GM21367 (cell line): ENCODE measurements around the gene ZNF500.
"Not testable (repeated sequence)": the region's sequence is repeated elsewhere in the genome, so short reads cannot be mapped to it uniquely, and the experiment has no call there.

Experiments used
- ATAC-seq: cut with Tn5 transposase; IDR thresholded peaks from one replicate; pipeline ENCODE4 v1.9.1; 2021; ENCODE audit not compliant: unreplicated experiment

ZNF500 gene

GRCh38 chr16:4796982-4797804, 30.2 kb upstream of the ZNF500 start:
- no peak for ATAC-seq

GRCh38 chr16:4795828-4796572, 29.0 kb upstream of the ZNF500 start:
- ATAC-seq: no peak

- no peak for ATAC-seq
Observed at GRCh38 chr16:4795181-4795827, 28.3 kb upstream of the ZNF500 start, which contains the start of gene SMIM22. SMIM22 (plus strand) TSS chr16:4795369; CDS start chr16:4795735, 366 bp downstream.

GRCh38 chr16:4792951-4793513, 26.1 kb upstream of the ZNF500 start:
- no peak for ATAC-seq

- ATAC-seq: no peak
Observed at GRCh38 chr16:4790871-4791270, 23.9 kb upstream of the ZNF500 start.

GRCh38 chr16:4790261-4790660, 23.3 kb upstream of the ZNF500 start:
- no peak for ATAC-seq

GRCh38 chr16:4788910-4789309, 21.9 kb upstream of the ZNF500 start:
- no peak for ATAC-seq

- ATAC-seq: no peak
Observed at GRCh38 chr16:4788489-4788889, 21.5 kb upstream of the ZNF500 start.

- ATAC-seq: no peak
Observed at GRCh38 chr16:4787627-4788482, 20.9 kb upstream of the ZNF500 start, which contains the start of gene SEPTIN12. SEPTIN12 (minus strand) TSS chr16:4788345; CDS start chr16:4787645, 700 bp downstream.

GRCh38 chr16:4787068-4787467, 20.1 kb upstream of the ZNF500 start:
- ATAC-seq: no peak

GRCh38 chr16:4785758-4786433, 18.9 kb upstream of the ZNF500 start:
- no peak for ATAC-seq

- ATAC-seq: not testable (repeated sequence)
Observed at GRCh38 chr16:4784444-4784987, 17.6 kb upstream of the ZNF500 start.

GRCh38 chr16:4783951-4784336, 17.0 kb upstream of the ZNF500 start:
- no peak for ATAC-seq

GRCh38 chr16:4783251-4783950, 16.4 kb upstream of the ZNF500 start:
- no peak for ATAC-seq

GRCh38 chr16:4780235-4780634, 13.3 kb upstream of the ZNF500 start:
- no peak for ATAC-seq

- ATAC-seq: no peak
Observed at GRCh38 chr16:4778050-4778392, 11.1 kb upstream of the ZNF500 start.

- no peak for ATAC-seq
Observed at GRCh38 chr16:4777339-4778049, 10.5 kb upstream of the ZNF500 start.

- ATAC-seq: no peak
Observed at GRCh38 chr16:4776141-4776705, 9.3 kb upstream of the ZNF500 start.
